Esophagus muscularis mucosa (tissue), 4 donors: ENCODE results near the gene TGFB1I1.

ENCODE experiments used
- CTCF ChIP-seq, 3 experiments: fragments of 200-600 bp in 2 of 3; fragments of 450-650 bp in 1 of 3; sonication (generic) in 2 of 3; IDR thresholded peaks; one replicate each; pipeline ENCODE4 v1.5.1; 2017 to 2019; ENCODE audit warnings: antibody characterized with exemption in 3 of 3, mild to moderate bottlenecking in 2 of 3, moderate library complexity in 1 of 3
- EP300 ChIP-seq: sonication (generic); formaldehyde crosslinking; IDR thresholded peaks from one replicate; pipeline ENCODE4 v1.6.1; 2017; ENCODE audit warnings: antibody characterized with exemption
- POLR2A ChIP-seq: fragments of 450-650 bp; IDR thresholded peaks from one replicate; pipeline ENCODE4 v1.6.1; 2017; ENCODE audit warnings: antibody characterized with exemption, moderate library complexity, mild to moderate bottlenecking, low read depth

DNA sequence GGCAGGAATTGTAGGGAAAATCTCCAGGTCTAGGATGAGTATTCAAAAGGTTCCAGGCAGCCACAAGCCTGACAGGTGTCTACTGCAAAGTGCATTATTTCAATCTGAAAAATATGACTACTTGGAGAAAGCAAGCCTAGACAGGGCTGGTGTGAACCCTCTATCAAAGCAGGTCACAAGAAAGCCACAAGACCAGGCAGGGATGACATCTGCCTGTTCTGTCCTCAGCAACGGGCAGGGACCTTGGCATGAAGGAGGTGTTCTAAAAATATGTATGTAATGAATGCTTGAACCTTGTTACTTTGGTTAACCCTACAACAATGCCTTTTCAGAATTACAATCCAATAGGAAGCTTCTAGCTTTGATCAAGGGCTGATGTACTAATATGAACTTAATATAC is 42.6 kb upstream of the TGFB1I1 start:
- TF ChIP-seq EP300 (no peak), CTCF (IDR thresholded peaks at IDR 0.05) (no peak), POLR2A (no peak)
